ENCODE measurements around the gene ZNF267.

GRCh38 chr16:31879937-31880321 lies 6.3 kb downstream of the ZNF267 start:
- TF ChIP-seq YY1 (IDR thresholded peaks at IDR 0.05; ENCODE audit: insufficient read depth, insufficient read length) (no peak), ZNF274 (IDR thresholded peaks at IDR 0.05; ENCODE audit: low read depth, low read length) (no peak)
